ENCODE measurements around the gene OXCT1.
"Not testable (repeated sequence)": the region's sequence is repeated elsewhere in the genome, so short reads cannot be mapped to it uniquely, and the experiment has no call there.

Gene OXCT1

DNA sequence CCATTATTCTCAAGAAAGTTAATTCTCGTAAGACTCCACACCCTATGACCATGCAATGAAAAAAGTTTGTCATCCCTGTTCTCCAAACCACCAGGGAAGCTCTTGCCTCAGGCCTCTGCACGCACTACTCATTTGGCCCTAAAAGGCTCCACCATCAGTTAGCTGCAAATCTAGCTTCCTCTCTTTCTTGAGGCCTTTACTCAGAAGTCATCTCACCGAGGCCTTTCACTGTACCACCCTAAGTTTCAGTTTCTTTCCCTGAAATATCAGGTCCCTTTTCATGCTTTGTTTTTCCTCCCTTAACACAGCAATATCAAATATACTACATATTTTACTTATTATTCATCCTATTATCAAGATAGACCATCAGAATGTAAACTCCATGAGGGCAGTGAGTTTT is 39.1 kb downstream of the OXCT1 start:
- no peak for DNase-seq

DNA sequence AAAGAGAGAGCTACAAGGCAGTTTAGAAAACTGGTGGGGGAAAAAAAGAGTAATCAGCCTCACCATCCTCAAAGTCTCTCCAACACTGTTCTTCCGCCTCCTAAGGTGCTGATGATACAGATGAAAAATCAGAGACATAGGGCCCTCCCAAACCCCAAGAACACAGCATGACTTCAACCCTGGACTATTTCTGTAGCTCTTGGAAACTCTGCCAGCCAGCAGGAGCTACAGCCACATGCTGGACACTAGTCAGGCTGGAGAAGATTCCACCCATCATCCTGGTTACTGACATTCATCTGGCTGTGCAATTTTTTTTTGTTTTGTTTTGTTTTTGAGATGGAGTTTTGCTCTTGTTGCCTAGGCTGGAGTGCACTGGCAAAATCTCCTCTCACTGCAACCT is 42.4 kb downstream of the OXCT1 start:
- DNase-seq, result no peak

DNA sequence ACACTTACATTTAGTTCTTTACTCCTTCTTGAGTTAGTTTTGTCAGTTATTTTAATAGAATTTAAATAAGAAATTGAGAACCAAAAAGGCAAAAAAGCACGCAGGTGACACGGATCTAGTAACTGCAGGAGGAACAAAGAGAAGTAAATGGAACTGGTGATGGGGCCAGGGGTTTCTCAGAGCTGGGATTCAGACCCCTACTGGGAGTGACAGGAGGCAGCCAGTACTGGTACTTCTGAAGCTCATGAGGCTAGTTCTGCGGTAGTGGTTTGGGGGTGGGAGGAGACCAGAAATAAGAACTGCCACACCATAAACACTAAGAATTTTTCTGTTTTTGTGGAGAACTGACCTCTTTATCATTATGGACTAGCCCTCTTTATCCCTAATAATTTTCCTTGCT is 48.2 kb downstream of the OXCT1 start:
- DNase-seq, result no peak

DNA sequence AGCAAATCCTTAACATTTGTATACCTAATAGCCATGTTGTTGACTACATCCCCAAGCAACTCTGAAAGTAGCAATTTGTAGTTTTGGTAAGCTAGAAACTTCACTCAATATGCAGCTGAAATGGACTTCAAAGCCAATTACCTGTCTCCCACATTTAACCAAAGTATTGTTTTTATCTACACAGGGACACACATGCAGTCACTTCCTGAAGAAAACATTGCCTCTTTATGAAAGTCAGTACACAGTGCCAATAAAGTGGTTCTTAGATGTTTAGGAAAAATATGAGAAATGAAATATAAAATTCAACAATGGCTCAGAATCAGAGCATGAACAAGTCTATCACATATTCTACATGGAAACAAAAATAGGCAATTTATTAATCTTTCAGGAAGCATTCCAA is 49.2 kb downstream of the OXCT1 start:
- DNase-seq, result no peak

DNA sequence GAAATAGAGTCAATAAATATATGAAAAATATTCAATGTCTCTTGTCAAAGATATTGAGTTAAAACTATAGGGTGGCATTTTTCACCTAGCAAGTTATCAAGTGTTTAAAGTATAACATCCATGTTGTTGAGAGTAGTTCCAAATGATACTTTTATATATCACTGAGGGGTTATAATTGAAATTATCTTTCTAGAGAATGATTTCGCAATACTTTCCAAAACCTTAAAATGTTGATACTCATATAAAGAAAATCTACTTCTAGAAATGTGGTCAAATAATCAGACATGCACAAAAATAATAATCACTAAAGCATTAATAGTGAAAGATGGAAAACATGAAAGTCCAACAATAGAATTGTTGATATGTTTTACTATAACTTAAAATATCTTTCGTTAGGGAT is 50.1 kb downstream of the OXCT1 start:
- DNase-seq, result no peak

DNA sequence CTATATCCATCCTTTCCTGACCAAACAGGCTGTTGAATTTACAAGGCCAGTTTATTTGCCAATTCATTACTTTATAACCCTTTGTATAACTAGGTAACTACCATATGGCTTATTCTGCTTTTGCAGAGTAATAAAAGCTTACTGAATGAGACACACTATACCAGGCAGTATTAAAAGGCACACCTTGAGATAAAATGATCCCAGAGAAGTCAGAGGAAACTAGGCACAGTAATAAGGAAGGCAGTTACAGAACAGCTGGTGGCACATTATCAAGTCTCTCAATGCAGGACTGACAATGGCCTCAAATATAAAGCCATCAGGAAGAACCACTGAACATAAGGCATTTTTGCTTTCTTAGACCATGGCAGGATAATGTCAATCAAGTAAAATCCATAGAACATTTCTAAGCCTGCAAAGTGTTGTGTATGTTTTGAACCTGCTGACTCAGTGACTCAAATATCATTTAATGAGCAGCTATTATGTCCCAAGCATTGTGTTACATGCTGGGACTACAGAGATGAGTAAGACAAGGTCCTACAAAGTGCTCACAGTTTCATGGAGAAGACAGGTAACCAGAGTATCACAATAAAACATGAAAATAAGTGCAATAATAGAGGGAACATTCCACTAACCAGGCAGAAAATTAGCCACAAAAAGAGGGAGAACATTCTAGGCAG is 52.5 kb downstream of the OXCT1 start:
- no peak for DNase-seq

DNA sequence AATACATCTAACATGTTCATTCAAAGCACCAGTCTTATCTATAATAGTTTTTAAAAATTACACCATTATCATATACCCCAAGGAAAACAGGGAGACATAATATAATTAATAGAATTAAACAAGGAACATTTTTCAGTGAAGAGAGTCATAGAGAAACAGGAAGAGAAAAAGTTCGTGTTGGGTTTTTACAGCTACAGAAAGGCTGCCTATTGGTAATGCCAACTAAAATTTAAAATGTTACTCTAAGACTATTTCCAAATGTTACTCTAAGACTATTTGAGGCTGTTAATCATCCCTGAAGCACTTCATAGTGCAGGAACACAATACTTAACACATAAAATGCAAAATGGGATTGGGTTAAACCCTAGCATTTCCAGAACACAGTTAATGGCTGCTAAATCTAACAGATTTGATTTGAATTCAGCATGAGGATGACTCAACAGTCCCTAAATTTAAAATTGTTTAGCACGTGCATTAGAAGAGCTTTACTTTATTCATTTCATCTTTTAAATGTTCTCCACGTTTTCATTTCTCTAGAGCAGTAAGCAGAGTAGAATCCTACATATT is 54.5 kb downstream of the OXCT1 start:
- no peak for DNase-seq

DNA sequence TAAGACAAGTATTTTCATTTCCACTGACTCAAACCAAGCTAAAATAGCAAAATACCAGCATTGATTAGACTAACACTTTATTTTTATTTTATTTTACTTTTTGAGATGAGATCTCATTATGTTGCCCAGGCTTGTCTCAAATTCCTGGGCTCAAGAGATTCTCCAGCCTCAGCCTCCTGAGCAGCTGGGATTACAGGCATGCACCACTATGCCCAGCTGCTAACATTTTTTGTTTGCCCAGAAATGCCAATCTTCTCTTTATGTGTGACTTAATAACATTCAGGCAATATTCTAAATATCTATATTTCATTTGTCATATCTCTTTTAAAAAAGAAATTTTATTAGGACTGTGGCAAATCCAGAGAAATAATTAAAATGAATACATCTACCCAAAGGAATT is 55.0 kb downstream of the OXCT1 start:
- no peak for DNase-seq

DNA sequence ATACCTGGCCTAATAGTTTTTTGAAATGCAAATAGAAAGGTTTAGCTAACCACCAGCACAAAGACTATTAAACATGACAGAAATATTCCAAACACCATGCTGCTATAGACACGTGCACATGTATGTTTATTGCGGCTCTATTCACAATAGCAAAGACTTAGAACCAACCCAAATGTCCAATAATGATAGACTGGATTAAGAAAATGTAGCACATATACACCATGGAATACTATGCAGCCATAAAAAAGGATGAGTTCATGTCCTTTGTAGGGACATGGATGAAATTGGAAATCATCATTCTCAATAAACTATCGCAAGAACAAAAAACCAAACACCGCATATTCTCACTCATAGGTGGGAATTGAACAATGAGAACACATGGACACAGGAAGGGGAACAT is 55.9 kb downstream of the OXCT1 start:
- DNase-seq, result not testable (repeated sequence)

DNA sequence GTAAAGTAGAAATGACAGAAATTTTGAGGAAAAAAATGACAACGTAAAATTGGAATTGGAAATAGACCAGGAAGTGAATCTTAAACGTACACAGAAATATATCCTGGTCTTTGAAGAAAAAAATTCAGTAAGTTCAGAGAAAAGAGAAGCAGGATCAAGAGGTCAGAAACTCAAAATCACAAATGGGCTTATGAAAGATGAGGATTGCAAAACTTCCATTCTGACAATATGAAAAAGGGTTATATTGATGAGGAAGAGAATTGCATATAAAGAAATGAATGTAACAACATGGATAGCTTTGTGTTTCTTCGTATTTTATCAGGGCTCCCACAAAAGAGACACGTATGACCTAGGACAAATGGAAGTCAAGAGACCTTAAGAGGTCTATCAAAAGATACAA is 58.1 kb downstream of the OXCT1 start:
- DNase-seq, result no peak

DNA sequence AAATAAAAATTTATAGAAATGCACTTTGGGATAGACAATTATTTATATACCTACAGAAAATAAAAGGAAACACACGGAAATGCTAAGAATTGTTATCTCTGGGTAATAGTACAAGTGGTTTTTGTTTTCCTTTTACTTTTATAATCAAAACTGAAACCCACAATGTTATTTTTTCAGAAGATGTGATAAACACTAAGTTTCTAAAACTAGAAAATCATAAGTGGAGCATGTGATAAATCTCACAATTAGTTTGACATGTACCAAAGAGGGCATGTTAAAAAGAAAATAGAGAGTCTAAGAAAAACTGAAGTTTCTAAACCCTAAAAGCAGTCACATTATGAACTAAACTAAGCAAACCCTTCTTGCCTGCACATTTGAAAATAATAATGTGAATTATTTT is 61.1 kb downstream of the OXCT1 start:
- DNase-seq, result no peak

DNA sequence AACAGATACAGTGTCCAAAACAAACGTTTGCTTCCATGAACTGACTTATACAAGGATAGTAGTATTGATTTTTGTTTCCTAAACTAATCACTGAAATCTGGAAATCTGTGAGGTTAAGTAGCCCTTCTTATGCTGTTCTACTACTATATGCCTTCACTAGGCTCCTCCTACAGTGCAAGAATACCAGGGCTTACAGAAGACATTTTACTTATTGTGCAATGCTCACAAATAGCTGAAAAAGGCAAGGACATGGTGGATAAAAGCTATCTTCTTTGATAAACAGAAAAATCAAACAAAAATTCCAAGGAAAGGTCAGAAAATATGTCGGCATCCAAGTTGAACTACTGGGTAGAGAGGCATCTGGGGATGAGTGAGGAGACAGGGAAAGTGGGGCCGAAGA is 61.9 kb downstream of the OXCT1 start:
- no peak for DNase-seq

DNA sequence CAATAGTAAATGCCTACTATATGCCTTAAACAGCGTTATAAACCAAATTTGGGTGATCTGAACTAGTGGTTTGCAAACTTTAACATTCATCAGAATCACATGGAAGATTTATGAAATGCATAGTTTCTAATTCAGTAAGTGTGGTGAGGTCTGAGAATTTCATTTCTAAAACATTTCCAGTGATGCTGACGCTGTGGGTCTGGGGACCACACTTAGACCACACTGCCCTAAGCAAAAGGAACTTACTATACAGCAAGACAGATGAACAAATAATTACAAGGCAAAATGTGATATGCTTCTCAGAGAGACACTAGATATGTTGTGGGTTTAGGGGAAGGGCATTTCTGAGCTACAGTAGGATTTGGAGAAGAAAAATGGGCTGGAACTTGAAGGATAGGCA is 72.6 kb downstream of the OXCT1 start:
- DNase-seq, result no peak

DNA sequence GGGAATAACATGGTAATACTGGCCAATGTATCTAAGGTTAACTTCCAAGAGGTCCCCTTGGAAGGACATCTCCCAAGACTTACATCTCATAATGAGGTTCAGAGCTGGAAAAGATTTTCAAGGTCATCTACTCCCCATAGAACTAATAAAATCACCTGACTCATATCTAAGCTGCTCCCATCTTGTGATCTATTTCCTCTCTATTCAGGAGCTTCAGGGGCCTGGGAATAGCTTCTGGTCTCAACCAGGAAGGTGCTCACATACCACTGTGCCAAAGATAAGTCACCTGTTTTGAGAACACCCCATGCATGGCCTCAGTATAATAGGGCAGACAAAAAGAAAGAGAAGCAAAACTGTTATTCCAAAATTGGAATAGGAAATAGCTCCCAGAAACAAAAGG is 74.2 kb downstream of the OXCT1 start:
- DNase-seq, result no peak

DNA sequence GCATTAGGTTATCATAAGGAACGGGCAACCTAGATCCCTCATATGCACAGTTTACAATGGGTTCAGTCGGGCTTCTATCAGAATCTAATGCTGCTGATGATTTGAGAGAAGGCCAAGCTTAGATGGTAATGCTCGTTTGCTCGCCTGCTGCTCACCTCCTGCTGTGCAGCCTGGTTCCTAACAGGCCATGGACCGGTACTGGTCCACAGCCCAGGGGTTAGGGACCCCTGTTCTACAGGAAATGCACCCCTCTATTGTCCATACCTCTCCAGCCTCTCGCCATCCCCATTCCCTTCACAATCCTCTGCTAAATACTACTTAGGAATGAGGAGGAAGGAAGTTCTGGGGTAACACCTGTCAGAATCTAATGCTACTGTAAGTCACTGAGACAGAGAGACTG is 75.1 kb downstream of the OXCT1 start:
- DNase-seq, result no peak

DNA sequence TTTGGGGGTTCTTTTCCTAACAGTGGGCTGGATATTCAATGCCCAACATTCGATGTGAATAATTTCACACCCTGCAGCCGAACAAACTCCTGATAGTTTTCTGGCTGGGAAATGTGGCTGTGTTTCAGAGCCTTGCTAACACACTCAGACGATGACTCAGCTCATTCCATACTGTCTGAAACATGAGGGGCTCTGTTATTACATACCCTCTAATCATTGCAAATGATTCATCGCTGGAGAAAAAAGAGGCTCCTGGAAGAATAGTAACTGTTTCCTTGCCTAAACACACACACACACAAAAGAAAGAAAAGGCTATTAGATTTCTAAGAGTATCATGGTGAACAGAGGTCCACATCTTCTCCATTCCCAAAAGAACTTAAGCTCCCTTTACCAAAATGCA is 75.8 kb downstream of the OXCT1 start:
- DNase-seq, result peak in 8 of 56 donors; percentile 1 to 18 (median 6)

DNA sequence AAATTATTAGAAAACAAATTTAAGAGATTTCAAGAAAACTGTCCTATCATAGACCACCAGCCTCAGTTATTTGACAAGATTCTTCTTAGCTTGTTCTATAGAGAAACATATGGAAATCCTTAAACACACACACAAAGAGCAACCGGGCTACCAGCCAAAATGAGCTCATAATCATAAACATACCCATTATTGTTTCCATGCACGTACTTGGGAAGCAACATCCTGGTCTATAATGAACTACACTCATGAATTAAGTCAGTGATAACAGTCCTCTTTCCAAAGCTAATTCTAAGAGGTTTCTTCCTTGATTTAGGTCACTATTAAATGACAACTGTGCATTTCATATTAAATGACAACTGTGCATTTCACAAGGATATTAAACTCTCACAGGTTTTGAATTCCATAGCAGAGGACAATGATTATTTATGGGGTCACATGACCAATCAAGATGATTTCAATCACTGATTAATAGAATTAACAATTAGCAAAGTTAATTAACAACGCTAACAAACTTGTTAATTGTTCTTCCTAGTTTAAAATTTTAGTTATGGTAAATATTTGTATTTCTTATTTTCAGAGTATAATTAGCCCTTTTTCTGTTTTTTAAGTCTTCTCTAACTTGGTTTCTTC is 77.0 kb downstream of the OXCT1 start:
- peak in 1 of 56 donors; percentile 3 for DNase-seq

DNA sequence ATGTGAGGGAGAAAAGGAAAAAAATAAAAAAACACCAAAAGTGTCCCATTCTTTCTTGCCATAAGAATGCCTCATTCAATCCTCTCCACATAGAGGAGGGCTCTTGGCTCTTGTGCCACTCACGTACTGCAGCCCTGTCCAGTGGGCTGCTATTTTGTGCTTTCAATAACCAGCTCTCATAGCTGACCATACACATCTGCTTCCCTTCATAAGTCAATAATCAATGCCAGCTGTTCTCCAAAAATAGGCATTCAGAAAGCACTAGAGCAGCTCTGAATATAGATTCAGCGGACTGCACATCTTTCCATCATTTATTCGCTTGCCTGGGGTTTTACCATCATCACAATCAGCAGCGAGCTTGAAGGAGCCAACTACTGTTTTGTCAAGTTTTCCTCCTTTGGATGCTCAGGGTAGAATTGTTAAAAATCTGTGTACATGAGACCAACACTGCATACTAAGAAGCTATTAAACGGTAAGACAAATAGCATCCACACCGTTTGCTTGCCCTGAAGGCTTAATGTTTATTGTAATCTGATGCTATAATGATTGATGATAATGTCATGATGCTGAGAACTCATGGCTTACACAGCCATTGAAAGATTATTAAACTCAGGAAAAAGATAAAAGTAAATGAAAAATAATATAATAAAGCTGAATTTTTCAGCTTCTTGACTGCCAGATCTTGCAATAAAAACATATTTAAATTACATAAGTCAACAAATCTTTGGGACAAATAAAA is 80.0 kb downstream of the OXCT1 start:
- DNase-seq, result no peak

DNA sequence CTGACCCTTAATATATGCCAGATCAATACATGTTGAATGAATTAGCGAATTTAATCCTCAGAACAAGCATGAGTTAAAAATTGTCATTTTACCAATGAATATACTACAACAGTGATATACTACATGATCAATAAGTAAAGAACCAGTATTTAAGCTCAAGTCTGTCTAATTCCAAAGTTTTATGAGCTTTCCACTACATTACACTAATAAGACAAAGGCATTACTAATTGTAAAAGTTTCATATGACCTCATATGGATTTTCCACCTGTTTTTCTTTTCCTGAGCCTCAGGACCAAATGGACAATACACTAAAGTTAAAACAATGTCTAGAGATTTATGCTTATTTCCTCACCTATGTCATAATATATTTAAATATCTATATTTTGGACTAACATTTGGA is 80.8 kb downstream of the OXCT1 start:
- no peak for DNase-seq

DNA sequence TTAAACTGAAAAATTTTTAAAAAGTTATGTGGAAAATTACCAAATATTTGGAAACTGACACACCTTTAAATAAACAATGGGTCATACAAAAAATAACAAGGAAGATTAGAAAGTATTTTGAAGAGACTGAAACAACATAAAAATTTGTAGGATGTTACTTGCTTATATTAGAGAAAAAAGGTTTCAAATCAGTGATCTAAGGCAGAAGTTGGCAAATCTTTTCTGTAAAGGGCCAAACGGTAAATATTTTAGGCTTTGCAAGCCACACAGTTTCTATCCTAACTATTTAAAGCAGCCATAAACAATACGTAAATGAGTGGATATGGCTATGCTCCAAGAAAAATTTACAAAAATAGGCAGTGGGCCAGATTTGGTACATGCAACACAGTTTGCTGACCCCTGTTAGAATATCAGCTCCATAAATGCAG is 81.3 kb downstream of the OXCT1 start:
- DNase-seq, result no peak

DNA sequence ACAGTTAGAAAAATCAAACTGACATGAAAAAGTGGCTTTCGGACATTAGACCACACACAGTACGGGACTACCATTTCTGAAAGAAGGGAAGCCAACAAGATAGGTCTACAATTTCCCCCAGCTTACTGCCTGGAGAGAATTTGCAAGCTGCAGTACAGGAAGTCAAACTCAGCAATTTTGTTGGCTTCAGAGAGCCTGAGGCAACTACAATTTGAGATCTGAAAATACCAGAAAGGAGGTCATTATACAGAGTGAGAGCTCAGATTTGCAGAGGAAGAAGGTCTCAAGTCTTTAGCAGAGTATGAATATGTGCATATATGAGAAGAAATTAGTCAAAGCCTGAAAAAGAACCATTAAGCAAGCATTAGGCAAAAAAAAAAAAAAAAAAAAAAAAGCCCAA is 83.0 kb downstream of the OXCT1 start:
- DNase-seq, result no peak

DNA sequence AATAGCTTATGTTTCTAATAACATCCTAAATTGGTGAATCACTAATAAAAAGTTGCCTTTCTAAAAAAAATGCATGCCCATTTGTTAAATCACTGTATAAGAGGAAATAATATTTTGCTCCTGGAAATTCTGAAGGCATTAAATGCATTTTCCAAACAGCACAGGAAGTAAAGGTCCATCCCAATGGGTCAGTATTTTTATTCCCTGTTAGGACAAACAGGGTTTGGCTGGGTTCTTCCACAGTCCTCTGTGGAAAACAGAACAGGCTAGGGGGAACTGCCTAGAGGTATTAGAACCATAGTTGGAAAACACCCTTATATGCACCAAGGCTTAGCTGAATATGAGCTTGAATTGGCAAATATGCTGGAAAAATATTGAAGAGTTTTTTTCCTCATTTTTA is 85.2 kb downstream of the OXCT1 start:
- DNase-seq, result no peak

DNA sequence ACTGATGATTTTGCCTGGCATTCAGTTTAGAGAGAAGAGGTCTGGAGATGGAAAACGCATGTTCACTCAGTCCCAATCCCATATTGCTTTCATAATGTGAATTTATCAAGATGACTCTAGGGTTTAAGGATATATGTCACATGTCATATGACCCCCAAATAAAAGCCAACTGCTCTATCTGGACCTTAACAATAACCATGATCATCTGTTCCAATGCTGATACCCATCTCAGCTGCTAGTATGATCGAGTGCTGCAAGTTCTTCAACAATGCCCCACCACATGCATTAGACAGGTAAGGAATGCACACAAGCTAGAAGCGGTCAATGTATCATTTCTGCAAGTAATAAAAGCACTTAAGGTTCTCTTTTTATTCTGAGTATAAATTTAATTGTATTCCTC is 91.8 kb downstream of the OXCT1 start:
- DNase-seq, result no peak

All from amygdala (tissue), 56 donors.